Measurements from ENCODE around the gene DOK7. TPM values are rescaled to one million over a fixed set of nuclear protein-coding genes. Genes with fewer than 3 reads are reported as not detected.

DOK7 gene
- total and polyA plus RNA-seq, 2 of the 4 experiments (the other 2 are of a cell fraction) = not detected

DNA sequence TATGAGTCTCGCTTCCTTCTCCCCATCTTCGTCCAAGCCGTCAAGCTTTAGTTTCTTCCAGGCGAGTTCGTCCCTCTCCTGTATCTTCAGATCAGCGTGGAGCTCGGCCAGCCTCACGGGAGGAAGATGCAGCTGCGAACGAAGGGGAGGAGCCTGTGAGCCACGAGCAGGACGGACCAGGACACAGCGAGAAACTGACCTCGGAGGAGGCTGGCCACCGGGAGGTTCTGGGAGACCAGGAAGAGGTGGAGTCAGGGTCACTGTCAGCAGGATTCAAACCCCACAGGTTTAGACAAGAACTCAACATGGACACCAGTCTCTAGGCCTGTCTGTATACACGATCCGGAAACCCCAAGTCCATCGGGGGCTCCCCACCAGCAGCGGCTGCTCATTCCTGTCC is 61.8 kb downstream of the DOK7 start:
- no peak overlapping the region for H3K18ac ChIP-seq (ENCODE audit: low read depth, low read length)
- H3K9me1 ChIP-seq (ENCODE audit: insufficient read depth, low read length) = no peaks in the 10 kb centered on the region
- no peak overlapping the region for H2AK9ac ChIP-seq (replicated peaks; ENCODE audit: low read depth, low read length, poor library complexity)
- TF ChIP-seq, protein P1, sequence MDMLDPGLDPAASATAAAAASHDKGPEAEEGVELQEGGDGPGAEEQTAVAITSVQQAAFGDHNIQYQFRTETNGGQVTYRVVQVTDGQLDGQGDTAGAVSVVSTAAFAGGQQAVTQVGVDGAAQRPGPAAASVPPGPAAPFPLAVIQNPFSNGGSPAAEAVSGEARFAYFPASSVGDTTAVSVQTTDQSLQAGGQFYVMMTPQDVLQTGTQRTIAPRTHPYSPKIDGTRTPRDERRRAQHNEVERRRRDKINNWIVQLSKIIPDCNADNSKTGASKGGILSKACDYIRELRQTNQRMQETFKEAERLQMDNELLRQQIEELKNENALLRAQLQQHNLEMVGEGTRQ (IDR thresholded peaks at IDR 0.05; ENCODE audit: low read depth, low read length) = no peak
- TF ChIP-seq SMC3 (IDR thresholded peaks at IDR 0.05; ENCODE audit: low read depth, low read length) = no peak
- TF ChIP-seq, protein P2, sequence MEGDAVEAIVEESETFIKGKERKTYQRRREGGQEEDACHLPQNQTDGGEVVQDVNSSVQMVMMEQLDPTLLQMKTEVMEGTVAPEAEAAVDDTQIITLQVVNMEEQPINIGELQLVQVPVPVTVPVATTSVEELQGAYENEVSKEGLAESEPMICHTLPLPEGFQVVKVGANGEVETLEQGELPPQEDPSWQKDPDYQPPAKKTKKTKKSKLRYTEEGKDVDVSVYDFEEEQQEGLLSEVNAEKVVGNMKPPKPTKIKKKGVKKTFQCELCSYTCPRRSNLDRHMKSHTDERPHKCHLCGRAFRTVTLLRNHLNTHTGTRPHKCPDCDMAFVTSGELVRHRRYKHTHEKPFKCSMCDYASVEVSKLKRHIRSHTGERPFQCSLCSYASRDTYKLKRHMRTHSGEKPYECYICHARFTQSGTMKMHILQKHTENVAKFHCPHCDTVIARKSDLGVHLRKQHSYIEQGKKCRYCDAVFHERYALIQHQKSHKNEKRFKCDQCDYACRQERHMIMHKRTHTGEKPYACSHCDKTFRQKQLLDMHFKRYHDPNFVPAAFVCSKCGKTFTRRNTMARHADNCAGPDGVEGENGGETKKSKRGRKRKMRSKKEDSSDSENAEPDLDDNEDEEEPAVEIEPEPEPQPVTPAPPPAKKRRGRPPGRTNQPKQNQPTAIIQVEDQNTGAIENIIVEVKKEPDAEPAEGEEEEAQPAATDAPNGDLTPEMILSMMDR (conservative IDR thresholded peaks at IDR 0.05; ENCODE audit: low read depth, low read length) = no peak
- no peak for TF ChIP-seq MAZ (IDR thresholded peaks at IDR 0.05; ENCODE audit: borderline replicate concordance, low read depth, low read length)
- TF ChIP-seq FOS (IDR thresholded peaks at IDR 0.05; ENCODE audit: low read depth, low read length) = no peak
- TF ChIP-seq NFE2L2 (IDR thresholded peaks at IDR 0.05; ENCODE audit: low read depth, low read length) = no peak
- TF ChIP-seq MXI1 (IDR thresholded peaks at IDR 0.05; ENCODE audit: borderline replicate concordance, low read depth, low read length) = no peak
- TF ChIP-seq CEBPB (IDR thresholded peaks at IDR 0.05; ENCODE audit: low read depth, low read length) = no peak
- TF ChIP-seq RAD21 (IDR thresholded peaks at IDR 0.05; ENCODE audit: low read length) = no peak
- no peak for TF ChIP-seq CHD1 (IDR thresholded peaks at IDR 0.05; ENCODE audit: low read depth, low read length)
- no peak for TF ChIP-seq MAFK (IDR thresholded peaks at IDR 0.05; ENCODE audit: low read depth, low read length)
- TF ChIP-seq ELK1 (IDR thresholded peaks at IDR 0.05; ENCODE audit: borderline replicate concordance, low read depth, low read length) = no peak
- H3K4me2 ChIP-seq (ENCODE audit: low read depth, low read length) = no peak overlapping the region
- no peak overlapping the region for H3K23ac ChIP-seq (ENCODE audit: low read depth, low read length)
- H3K27ac ChIP-seq (ENCODE audit: insufficient read depth, low read length) = no peak overlapping the region
- no peak overlapping the region for H3K4ac ChIP-seq (ENCODE audit: low read depth, low read length)
- ATAC-seq (ENCODE audit: low read depth) (no peak), DNase-seq (no peak)
- intact Hi-C loops (cut with micrococcal nuclease) (no loop called here), in situ Hi-C loops (cut with MboI; ENCODE audit: low sequenced_read_pairs) (no loop called here), dilution Hi-C loops (cut with HindIII; ENCODE audit: low sequenced_read_pairs, unreplicated experiment) (no loop called here)
- H4K8ac ChIP-seq (ENCODE audit: low read depth in 2 of 2, low read length in 2 of 2) = no peak overlapping the region
- POLR2A ChIA-PET (ENCODE audit: unreplicated experiment) = no interaction called here
- no peak overlapping the region for H2AK5ac ChIP-seq (ENCODE audit: low read depth, low read length)
- no peak overlapping the region for H4K91ac ChIP-seq (ENCODE audit: insufficient read depth, low read depth, low read length)
- no peaks in the 10 kb centered on the region for H3K27me3 ChIP-seq (ENCODE audit: control insufficient read depth, insufficient read depth, low read length)
- H3K14ac ChIP-seq (replicated peaks; ENCODE audit: low read depth, low read length) = no peak overlapping the region
- peaks cover 48% of the 10 kb centered on the region for H3K36me3 ChIP-seq (ENCODE audit: control insufficient read depth, insufficient read depth, low read length)
- H2BK5ac ChIP-seq (ENCODE audit: low read depth, low read length, poor library complexity, severe bottlenecking) = no peak overlapping the region
- no peak overlapping the region for H3K4me3 ChIP-seq (ENCODE audit: insufficient read depth, low read depth, low read length)
- no TSS peak for BruUV-seq (replicated peaks)
- H4K20me1 ChIP-seq (ENCODE audit: insufficient read depth, low read length) = peaks cover 40% of the 10 kb centered on the region
- no peak overlapping the region for H2BK20ac ChIP-seq (ENCODE audit: low read depth, low read length)
- peaks cover 10 to 32% of the 10 kb centered on the region in 2 experiments for H3K79me1 ChIP-seq (ENCODE audit: low read depth in 1 of 2, low read length in 2 of 2)
- H3K9ac ChIP-seq (ENCODE audit: low read depth, low read length) = no peak overlapping the region
- H3K56ac ChIP-seq (ENCODE audit: extremely low read depth, insufficient read depth, low read length) = no peak overlapping the region
- H2BK15ac ChIP-seq (ENCODE audit: low read depth, low read length) = no peak overlapping the region
- H4K5ac ChIP-seq (ENCODE audit: low read depth, low read length) = no peak overlapping the region
- no peak overlapping the region for H2AFZ ChIP-seq (replicated peaks; ENCODE audit: low read length, poor library complexity)
- H2BK120ac ChIP-seq (ENCODE audit: low read depth, low read length) = no peak overlapping the region
- CTCF ChIA-PET = no interaction called here
- WGBS, 2 experiments (ENCODE audit: extremely low coverage in 2 of 2, insufficient read length in 1 of 2) = 83% methylated on average over 6 of the region's 19 CpGs; no CpG with 5 or more reads in 1 of the 2 experiments
- no peaks in the 10 kb centered on the region for H3K4me1 ChIP-seq (ENCODE audit: control insufficient read depth, insufficient read depth, low read length)
- no peaks in the 10 kb centered on the region for H3K9me3 ChIP-seq (ENCODE audit: control insufficient read depth, insufficient read depth, low read length)
